ENCODE measurements around the gene RASSF8. TPM values are rescaled to one million over a fixed set of nuclear protein-coding genes. Genes with fewer than 3 reads are reported as not detected.

Gene RASSF8
- total RNA-seq, 1 experiment from 2014 or later, result 26.5 TPM

DNA sequence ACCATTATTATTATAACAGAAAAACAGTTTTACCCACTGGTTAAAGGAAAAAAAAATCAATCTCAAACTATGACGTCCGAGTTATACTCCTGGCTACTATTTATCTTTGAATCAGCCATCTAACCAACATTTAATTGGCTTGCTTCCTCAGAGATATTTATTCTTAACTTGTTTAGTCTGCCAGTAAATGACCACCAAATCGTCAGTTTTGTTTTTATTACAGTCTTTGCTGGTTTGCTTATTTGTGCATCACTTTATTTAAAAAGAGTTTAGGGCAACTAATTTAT is 71.2 kb downstream of the RASSF8 start:
- Histone ChIP-seq H3K79me2 (ENCODE audit: low read depth) (peaks cover 30% of the 10 kb centered on the region), H3F3A (ENCODE audit: insufficient read depth, low read depth) (peaks cover 12% of the 10 kb centered on the region), H2AFZ (no peak overlapping the region), H3K27ac (no peak overlapping the region), H4K20me1 (ENCODE audit: insufficient read depth) (no peaks in the 10 kb centered on the region), H3K4me3 (no peak overlapping the region), H3K9me3 (ENCODE audit: insufficient read depth, low read depth) (no peaks in the 10 kb centered on the region), H3K9me2 (ENCODE audit: insufficient read depth) (no peaks in the 10 kb centered on the region), H3K36me3 (ENCODE audit: low read depth) (no peaks in the 10 kb centered on the region), H3K27me3 (ENCODE audit: insufficient read depth, low read depth) (no peaks in the 10 kb centered on the region), H3K4me2 (no peak overlapping the region), H3K4me1 (replicated peaks; ENCODE audit: insufficient read depth) (peaks cover 21% of the 10 kb centered on the region)
- DNase-seq, result no peak
- ChIA-PET POLR2A (ENCODE audit: unreplicated experiment) (interaction anchor here (0.5 to 0.6 kb wide), 2 partner anchors 84 to 95 kb away, joined by 3 to 20 read pairs; no protein-coding TSS in a partner anchor), CTCF (no interaction called here)
- intact Hi-C loops (cut with micrococcal nuclease; ENCODE audit: unreplicated experiment), result loop anchor here (1.0 to 10.0 kb wide), 6 partner anchors 68 to 665 kb away; partner anchors contain the start of gene RASSF8
- BruUV-seq (replicated peaks), result no TSS peak
- TF ChIP-seq EZH2 (IDR thresholded peaks at IDR 0.05; ENCODE audit: low read depth), result no peak
- TF ChIP-seq, protein P1, sequence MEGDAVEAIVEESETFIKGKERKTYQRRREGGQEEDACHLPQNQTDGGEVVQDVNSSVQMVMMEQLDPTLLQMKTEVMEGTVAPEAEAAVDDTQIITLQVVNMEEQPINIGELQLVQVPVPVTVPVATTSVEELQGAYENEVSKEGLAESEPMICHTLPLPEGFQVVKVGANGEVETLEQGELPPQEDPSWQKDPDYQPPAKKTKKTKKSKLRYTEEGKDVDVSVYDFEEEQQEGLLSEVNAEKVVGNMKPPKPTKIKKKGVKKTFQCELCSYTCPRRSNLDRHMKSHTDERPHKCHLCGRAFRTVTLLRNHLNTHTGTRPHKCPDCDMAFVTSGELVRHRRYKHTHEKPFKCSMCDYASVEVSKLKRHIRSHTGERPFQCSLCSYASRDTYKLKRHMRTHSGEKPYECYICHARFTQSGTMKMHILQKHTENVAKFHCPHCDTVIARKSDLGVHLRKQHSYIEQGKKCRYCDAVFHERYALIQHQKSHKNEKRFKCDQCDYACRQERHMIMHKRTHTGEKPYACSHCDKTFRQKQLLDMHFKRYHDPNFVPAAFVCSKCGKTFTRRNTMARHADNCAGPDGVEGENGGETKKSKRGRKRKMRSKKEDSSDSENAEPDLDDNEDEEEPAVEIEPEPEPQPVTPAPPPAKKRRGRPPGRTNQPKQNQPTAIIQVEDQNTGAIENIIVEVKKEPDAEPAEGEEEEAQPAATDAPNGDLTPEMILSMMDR (conservative IDR thresholded peaks at IDR 0.05), result no peak

DNA sequence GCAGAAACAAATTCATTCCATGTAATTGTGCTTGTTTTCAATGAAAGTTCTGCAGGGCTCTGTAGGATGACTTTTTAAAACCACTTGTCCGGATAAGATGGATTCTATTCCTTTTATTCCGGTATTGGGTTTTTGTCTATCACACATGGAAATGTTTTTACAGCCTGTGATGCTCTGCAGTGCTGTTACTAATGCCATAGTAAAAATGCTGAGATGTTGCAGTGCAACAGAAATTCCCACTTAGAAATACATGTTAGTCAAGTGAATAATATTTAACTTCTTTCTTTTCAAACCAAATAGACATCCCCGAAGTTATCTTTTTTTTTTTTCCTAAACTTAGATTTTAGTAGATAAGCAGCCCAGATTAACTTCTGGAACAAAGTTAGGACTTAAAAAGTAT is 71.9 kb downstream of the RASSF8 start:
- Histone ChIP-seq H3K27me3 (ENCODE audit: insufficient read depth, low read depth) (no peaks in the 10 kb centered on the region), H3K79me2 (ENCODE audit: low read depth) (peaks cover 34% of the 10 kb centered on the region), H4K20me1 (ENCODE audit: insufficient read depth) (no peaks in the 10 kb centered on the region), H3K9me3 (ENCODE audit: insufficient read depth, low read depth) (no peaks in the 10 kb centered on the region), H3K4me1 (replicated peaks; ENCODE audit: insufficient read depth) (peaks cover 24% of the 10 kb centered on the region), H3K27ac (no peak overlapping the region), H3K4me2 (no peak overlapping the region), H3F3A (ENCODE audit: insufficient read depth, low read depth) (peaks cover 12% of the 10 kb centered on the region), H3K36me3 (ENCODE audit: low read depth) (no peaks in the 10 kb centered on the region), H3K4me3 (no peak overlapping the region), H3K9me2 (ENCODE audit: insufficient read depth) (no peaks in the 10 kb centered on the region), H2AFZ (no peak overlapping the region)
- ChIA-PET CTCF (no interaction called here), POLR2A (ENCODE audit: unreplicated experiment) (no interaction called here)
- DNase-seq, result no peak
- intact Hi-C loops (cut with micrococcal nuclease; ENCODE audit: unreplicated experiment), result loop anchor here (5.0 to 10.0 kb wide), 3 partner anchors 67 to 664 kb away; no protein-coding TSS in a partner anchor
- TF ChIP-seq EZH2 (IDR thresholded peaks at IDR 0.05; ENCODE audit: low read depth), result no peak
- TF ChIP-seq, protein P1 (conservative IDR thresholded peaks at IDR 0.05), result no peak
- no TSS peak for BruUV-seq (replicated peaks)

DNA sequence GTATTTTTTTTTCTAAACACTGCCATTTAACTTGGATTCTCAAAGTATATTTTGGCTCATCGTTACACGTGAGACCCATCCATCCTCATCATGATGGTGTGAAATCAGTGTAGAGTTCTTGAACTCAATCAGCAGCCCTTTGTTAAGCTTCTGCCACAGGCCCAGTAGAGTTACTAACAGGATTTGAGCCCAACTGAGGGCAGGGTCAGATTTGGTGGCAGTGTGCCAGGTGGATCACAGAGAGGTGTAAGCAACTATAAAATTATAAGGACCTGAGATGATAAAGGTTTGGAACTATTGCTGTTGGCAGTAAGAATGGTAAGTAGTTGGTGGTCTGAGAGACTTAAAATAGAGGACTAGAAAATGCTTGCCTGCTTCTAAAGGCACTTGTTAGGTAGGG is 72.8 kb downstream of the RASSF8 start:
- Histone ChIP-seq H3F3A (ENCODE audit: insufficient read depth, low read depth) (peaks cover 12% of the 10 kb centered on the region), H3K79me2 (ENCODE audit: low read depth) (peaks cover 37% of the 10 kb centered on the region), H3K27ac (no peak overlapping the region), H3K4me2 (no peak overlapping the region), H3K27me3 (ENCODE audit: insufficient read depth, low read depth) (no peaks in the 10 kb centered on the region), H3K9me2 (ENCODE audit: insufficient read depth) (no peaks in the 10 kb centered on the region), H4K20me1 (ENCODE audit: insufficient read depth) (no peaks in the 10 kb centered on the region), H2AFZ (no peak overlapping the region), H3K4me3 (no peak overlapping the region), H3K9me3 (ENCODE audit: insufficient read depth, low read depth) (no peaks in the 10 kb centered on the region), H3K36me3 (ENCODE audit: low read depth) (no peaks in the 10 kb centered on the region), H3K4me1 (replicated peaks; ENCODE audit: insufficient read depth) (peaks cover 24% of the 10 kb centered on the region)
- intact Hi-C loops (cut with micrococcal nuclease; ENCODE audit: unreplicated experiment), result loop anchor here (5.0 to 10.0 kb wide), 3 partner anchors 66 to 663 kb away; no protein-coding TSS in a partner anchor
- POLR2A ChIA-PET (ENCODE audit: unreplicated experiment), result no interaction called here
- CTCF ChIA-PET, result interaction anchor here (0.6 kb wide), 1 partner anchor 776 kb away, joined by 4 read pairs; no protein-coding TSS in a partner anchor
- TF ChIP-seq, protein P1 (conservative IDR thresholded peaks at IDR 0.05), result no peak
- no TSS peak for BruUV-seq (replicated peaks)
- DNase-seq, result no peak

All from PC-9 (cell line).